Measurements from ENCODE around the gene ANKMY1.

ANKMY1 gene

DNA sequence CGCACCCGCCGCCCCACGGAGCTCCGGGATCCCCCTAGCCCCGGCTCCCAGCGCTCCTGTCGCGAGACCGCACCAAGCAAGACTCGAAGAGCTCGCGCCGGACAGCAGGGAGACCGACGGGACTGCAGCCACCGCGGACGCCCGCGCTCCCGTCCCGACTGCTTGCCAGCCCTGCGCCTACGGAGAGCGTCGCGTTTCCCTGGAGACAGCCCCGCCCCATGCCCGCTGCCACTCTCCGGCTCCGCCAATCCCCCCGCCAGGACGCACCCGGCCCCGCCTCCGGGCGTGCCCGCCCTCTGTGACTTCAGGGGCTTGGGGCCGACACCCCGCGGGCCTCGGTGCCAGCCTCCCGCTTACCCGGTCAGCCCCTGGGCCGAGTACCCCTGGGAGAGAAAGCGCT, at the start of gene ANKMY1:
ANKMY1 (minus strand) TSS at position 181 of the 400 bp plus-strand sequence. CDS start 653 bp downstream, outside the sequence.
- intact Hi-C loops (cut with DNase I) = no loop called here
- DNase-seq = peak in 9 of 10 donors; percentile 51 to 95 (median 71)

DNA sequence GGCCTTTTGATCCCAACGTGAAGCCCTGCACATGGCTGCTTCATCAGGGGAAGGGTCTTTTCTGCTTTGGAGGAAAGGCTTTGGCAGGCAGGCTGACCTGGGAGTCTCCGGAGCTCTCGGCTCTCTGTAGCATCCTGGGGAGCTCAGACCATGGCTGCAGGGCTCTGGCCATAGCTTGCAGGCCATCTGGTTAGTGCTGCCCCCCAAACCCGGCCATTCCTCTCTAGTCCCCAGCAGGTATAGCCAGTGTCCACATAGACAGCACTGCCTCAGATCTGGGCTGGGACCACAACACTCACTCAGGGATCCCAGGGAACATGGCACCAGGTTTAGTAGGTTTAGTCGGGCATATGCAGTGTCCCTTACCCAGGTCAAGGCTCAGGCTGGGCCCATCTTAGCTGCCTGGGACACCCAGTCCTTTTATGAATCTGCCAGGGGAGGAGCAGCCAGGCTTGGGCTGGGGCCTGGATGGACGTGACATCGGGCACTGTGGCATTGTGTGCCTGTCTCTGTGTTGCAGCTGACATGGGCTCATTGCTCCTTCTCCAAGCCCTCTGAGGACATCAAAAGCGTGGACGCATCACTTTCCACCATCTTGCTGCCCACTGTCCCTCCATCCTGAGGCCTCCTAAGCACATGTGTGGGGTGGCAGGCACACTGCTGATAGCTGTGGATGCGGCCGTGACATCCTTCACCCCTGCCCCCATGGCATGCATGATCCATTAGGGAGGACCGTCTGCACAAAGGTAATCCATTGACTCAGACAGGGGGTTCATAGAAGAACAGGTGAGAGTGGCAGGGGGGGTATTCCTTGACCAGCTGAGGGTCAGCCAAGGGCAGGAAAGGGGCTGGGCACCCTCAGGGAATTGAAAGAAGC, 48.3 kb upstream of the ANKMY1 start:
- DNase-seq = peak in 2 of 10 donors; percentile 64 to 78
- intact Hi-C loops (cut with DNase I) = no loop called here

- peak in 4 of 10 donors; percentile 9 to 83 (median 53) for DNase-seq
- intact Hi-C loops (cut with DNase I) = no loop called here
Observed at GRCh38 chr2:240604939-240605716, 47.3 kb upstream of the ANKMY1 start.

GRCh38 chr2:240604291-240604938, 46.6 kb upstream of the ANKMY1 start:
- intact Hi-C loops (cut with DNase I) = no loop called here
- DNase-seq = peak; percentile 67 to 97 (median 82)

DNA sequence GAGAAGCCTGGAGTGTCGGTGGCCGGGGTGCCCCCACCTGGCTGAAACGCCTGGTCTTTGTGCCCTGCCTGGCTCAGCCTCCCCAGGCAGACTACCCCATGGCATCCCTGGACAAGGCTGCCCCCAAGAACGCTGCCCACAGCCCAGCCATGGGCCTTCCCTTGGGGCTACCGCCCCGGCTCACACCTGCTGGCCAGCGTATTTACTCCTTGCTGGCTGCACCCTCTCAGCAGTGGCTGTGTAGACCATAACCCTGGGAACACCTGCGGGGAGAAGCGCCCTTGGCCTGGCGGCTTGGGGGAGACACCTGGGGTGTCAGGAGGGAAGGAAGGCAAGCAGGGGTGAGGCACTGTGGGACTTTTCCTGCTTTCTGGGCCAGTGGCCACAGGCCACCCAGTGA, 46.1 kb upstream of the ANKMY1 start:
- intact Hi-C loops (cut with DNase I) = no loop called here
- peak in 5 of 10 donors; percentile 1 to 78 (median 11) for DNase-seq

DNA sequence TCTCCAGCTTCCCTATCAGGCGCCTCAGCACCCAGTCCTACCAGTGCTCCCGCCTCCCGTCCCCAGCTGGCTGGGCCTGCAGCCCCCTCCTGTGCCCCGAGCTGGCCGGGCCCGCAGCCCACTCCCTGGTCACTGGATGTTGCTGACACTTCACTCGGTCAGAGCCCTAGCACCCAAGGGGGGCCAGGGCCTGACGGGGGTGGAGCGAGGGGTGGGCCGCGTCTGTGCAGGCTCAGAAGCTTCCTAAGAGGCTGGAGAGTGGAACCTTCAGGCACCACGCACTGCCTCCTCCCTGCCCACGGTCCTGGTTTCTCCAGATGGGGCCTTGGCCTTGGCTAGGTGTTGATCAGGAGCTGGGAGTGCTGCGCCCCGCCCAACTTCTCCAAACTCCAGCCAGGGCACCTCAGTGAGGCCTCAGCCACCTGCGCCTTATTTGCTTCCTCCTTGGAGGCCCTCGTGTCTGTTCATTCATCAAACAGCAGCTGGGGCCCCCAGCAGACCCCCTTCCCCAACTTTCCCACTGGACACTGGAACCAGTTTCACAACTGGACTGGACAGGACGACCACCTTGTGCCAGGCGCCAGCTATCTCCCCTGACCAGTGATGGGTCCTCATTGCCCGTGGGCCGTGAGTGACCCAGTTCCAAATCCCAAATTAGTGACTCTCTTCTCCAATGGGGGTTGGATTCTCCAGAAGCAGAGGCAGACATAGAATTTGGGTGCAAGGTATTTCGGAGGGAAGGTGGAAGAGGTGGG, 45.5 kb upstream of the ANKMY1 start:
- DNase-seq = peak in 3 of 10 donors; percentile 5 to 83 (median 78)
- intact Hi-C loops (cut with DNase I) = no loop called here

DNA sequence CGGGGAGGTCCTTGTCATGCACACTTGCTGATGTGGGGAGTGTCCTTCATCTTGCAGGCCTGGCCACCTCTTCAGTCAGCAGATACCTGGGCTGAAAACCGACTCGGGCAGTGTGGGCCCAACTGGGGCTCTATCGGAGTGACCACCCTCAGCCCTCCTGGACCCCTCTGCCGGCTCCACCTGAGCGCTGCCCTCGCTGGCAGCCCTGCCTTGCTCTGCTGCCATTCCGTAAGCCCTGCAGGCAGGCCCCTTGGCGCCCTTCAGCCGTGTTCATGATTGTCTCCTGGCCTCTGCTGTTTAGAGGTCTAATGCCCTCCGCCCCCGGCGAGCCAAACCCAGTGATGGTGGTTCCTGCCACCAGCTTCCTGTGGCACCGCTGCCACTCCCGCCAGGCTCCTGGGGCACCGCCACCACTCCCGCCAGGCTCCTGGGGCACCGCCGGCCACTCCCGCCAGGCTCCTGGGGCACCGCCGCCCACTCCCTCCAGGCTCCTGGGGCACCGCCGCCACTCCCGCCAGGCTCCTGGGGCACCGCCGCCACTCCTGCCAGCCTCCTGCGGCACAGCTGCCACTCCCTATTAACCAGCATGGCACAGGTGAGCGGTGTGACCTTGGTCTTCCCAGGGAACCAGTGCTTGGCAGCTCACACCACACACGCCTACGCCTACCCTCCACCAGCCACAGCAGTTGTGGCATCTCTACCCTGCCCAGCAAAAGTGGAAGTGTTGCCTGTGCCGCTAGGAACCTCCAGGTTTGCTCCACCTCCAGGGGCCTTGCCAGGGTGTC, 44.7 kb upstream of the ANKMY1 start:
- DNase-seq = peak in 4 of 10 donors; percentile 7 to 77 (median 38)
- intact Hi-C loops (cut with DNase I) = no loop called here

- intact Hi-C loops (cut with DNase I) = no loop called here
- DNase-seq = peak in 4 of 10 donors; percentile 4 to 77 (median 44)
Observed at GRCh38 chr2:240601831-240602160, 44.0 kb upstream of the ANKMY1 start.

GRCh38 chr2:240601061-240601830, 43.5 kb upstream of the ANKMY1 start:
- DNase-seq = peak in 4 of 10 donors; percentile 7 to 79 (median 50)
- intact Hi-C loops (cut with DNase I) = no loop called here

- intact Hi-C loops (cut with DNase I) = no loop called here
- DNase-seq = peak in 3 of 10 donors; percentile 9 to 72 (median 71)
Observed at GRCh38 chr2:240600451-240600961, 42.7 kb upstream of the ANKMY1 start.

DNA sequence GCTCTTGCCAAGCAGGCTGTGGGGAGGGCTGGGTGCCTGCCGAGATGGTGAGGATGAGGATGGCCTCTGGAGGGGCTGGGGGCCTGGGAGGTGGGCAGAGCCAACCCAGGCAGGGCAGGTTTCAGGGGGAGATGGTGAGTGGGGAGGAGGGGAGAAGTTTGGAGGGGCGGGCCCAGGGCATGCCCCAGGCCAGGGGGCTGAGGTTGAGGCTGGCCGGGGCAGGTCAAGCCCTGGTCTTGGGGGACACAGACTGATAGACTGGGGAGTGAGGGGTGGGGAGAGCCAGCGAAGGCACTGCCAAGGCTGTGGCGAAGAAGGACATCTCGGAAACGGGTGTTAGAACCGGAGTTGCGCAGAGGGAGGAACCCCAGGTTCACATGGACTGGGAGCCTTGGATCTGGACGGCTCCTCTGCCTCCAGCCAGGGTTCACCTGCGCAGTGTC, 41.4 kb upstream of the ANKMY1 start:
- peak in 4 of 10 donors; percentile 5 to 46 (median 16) for DNase-seq

GRCh38 chr2:240598311-240598911, 40.6 kb upstream of the ANKMY1 start:
- intact Hi-C loops (cut with DNase I) = no loop called here
- peak in 4 of 10 donors; percentile 3 to 80 (median 39) for DNase-seq

More for the DNA sequence above, 41.4 kb upstream of the ANKMY1 start:
- intact Hi-C loops (cut with DNase I) = no loop called here

DNA sequence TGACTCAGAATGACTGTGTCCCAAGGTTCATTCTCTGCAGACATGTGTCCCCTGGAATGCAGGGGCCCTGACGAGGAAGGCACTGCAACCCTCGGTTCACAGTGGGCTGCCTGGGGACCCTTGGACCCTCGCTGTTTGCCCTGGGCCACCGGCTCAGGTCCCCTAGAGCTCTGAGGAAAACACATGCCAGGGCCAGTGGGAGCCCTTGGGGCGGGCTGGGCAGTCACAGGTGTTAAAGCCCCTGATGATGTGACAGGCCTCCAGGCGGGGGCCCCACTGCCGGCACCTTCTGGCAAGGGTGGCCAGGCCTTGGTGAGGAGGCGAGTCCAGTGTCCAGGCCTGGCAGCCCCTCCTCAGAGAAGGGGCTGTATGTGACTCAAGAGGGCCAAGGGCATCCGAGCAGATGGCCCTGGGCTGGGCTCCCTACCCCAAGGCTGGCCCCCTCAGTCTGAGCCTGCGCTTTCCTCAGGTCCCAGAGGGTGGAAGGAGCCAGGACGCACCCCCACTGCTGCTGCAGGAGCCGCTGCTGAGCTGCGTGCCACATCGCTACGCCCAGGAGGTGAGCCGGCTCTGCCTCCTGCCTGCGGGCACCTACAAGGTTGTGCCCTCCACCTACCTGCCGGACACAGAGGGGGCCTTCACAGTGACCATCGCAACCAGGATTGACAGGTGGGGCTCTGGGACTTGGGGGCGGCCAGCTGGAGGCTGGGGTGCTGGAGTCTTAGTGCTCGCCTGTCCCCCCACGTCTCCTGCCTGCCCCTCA, 39.8 kb upstream of the ANKMY1 start:
- intact Hi-C loops (cut with DNase I) = no loop called here
- DNase-seq = peak in 4 of 10 donors; percentile 5 to 78 (median 40)

- intact Hi-C loops (cut with DNase I) = no loop called here
- peak in 5 of 10 donors; percentile 8 to 72 (median 68) for DNase-seq
Observed at GRCh38 chr2:240597054-240597418, 39.2 kb upstream of the ANKMY1 start.

- peak; percentile 31 to 96 (median 78) for DNase-seq
- intact Hi-C loops (cut with DNase I) = no loop called here
Observed at GRCh38 chr2:240596491-240596931, 38.7 kb upstream of the ANKMY1 start.

DNA sequence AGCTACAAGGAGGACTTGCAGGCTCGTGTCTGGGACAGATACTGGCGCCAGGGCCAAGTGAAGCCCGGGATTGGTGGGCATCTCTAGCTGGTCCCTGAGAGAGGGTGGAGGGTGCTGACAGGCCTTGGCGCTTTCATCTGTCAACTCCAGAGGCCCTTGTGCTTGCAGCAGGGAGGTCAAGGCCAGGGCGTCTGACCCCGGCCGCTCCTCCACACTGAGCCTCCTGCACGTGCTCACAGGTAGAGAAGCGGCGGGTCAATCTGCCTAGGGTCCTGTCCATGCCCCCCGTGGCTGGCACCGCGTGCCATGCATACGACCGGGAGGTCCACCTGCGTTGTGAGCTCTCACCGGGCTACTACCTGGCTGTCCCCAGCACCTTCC, 38.3 kb upstream of the ANKMY1 start:
- DNase-seq = peak in 2 of 10 donors; percentile 9 to 25

More for the DNA sequence above, 38.3 kb upstream of the ANKMY1 start:
- intact Hi-C loops (cut with DNase I) = no loop called here
